ENCODE measurements around the gene KIZ. TPM values are rescaled to one million over a fixed set of nuclear protein-coding genes. Genes with fewer than 3 reads are reported as not detected.
"Not testable (repeated sequence)": the region's sequence is repeated elsewhere in the genome, so short reads cannot be mapped to it uniquely, and the experiment has no call there.

Gene KIZ
- polyA plus RNA-seq, 3 donors = 30.9 to 36.9 (median 33.2) TPM

- DNase-seq (ENCODE audit: low read depth in 3 of 3, low spot score in 2 of 3) = no peak
Observed at GRCh38 chr20:21246161-21246560, 120.3 kb downstream of the KIZ start.

DNA sequence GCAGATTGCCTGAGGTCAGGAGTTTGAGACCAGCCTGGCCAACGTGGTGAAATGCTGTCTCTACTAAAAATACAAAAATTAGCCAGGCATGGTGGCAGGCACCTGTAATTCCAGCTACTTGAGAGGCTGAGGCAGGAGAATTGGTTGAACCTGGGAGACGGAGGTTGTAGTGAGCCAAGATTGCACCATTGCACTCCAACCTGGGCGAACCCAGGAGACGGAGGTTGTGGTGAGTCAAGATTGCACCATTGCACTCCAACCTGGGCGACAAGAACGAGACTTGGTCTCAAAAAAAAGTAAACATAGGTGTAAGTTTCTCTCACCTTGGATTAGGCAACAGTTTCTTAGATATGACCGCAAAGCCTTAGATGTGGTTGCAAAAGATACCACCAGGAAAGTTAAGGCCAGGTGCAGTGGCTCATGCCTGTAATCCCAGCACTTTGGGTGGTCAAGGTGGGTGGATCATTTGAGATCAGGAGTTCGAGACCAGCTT lies 121.8 kb downstream of the KIZ start:
- DNase-seq (ENCODE audit: low read depth in 3 of 3, low spot score in 2 of 3) = not testable (repeated sequence)

- DNase-seq (ENCODE audit: low read depth in 3 of 3, low spot score in 2 of 3) = no peak
Observed at GRCh38 chr20:21251278-21251677, 125.4 kb downstream of the KIZ start.

DNA sequence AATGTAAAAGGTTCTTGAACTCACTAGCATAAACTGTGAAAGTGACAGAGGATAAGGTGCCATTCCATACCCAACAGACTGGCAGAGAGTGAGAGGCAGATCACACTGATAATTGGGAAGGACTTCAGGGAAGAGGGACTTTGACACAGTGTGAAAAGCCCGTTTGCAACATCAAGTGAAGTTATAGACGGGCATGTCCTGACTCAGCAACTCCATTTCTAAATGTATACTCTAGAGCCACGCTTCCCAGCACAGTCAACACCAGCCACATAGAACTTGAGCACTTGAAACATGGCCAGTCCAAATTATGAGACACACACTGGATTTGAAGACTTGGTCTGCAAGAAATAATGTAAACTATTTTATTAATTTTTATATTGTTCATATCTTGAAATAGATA lies 131.3 kb downstream of the KIZ start:
- DNase-seq (ENCODE audit: low read depth in 3 of 3, low spot score in 2 of 3) = no peak

DNA sequence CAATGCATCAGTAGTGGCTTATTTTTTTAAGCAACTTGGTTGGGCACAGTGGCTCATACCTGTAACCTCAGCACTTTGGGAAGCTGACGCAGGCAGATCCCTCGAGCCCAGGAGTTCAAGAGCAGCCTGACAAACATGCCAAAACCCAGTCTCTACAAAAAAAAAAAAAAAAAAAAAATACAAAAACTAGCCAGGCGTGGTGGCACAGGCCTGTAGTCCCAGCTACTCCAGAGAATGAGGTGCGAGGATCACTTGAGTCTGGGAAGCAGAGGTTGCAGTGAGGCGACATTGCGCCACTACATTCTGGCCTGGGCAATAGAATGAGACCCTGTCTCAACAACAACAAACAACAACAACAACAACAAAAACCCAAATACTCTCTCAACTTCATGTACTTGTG lies 132.5 kb downstream of the KIZ start:
- no peak for DNase-seq (ENCODE audit: low read depth in 3 of 3, low spot score in 2 of 3)

DNA sequence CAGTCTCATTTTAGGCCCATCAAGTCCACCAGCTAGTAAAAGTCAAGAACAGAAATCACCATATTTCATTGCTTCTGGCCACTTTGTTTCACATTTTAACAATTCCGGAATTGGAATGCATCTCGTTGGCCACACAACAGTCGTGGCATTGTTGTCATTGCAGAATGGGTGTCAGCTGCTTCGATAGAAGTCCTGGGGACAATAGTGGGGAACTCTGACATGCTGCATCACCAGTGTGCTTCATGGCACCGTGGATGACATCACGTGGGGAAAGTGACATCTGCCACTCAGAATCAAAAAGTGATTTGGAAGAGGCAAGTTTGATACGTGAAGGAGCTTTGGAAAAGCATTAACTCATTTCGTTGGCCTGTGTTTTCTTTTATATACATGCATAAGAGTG lies 133.5 kb downstream of the KIZ start:
- no peak for DNase-seq (ENCODE audit: low read depth in 3 of 3, low spot score in 2 of 3)

- DNase-seq (ENCODE audit: low read depth in 3 of 3, low spot score in 2 of 3) = no peak
Observed at GRCh38 chr20:21262812-21263211, 136.9 kb downstream of the KIZ start.

- no peak for DNase-seq (ENCODE audit: low read depth in 3 of 3, low spot score in 2 of 3)
Observed at GRCh38 chr20:21265261-21266190, 139.6 kb downstream of the KIZ start.

DNA sequence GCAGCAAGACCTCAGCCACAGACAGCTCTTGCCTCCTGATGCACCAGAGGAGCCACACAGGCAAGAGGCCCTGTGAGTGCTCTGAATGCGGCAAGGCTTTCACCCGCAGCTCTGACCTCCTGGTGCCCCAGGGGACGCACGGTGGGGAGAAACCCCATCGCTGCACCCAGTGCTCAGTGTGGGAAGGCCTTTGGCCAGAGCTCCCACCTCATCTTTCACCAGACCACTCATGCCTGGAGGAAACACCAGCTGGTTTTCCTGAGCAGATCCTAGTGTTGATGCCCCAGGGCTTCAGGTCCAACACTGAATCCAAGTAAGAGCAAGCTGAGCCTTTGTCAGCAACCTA lies 140.3 kb downstream of the KIZ start:
- DNase-seq (ENCODE audit: low read depth in 3 of 3, low spot score in 2 of 3) = no peak

DNA sequence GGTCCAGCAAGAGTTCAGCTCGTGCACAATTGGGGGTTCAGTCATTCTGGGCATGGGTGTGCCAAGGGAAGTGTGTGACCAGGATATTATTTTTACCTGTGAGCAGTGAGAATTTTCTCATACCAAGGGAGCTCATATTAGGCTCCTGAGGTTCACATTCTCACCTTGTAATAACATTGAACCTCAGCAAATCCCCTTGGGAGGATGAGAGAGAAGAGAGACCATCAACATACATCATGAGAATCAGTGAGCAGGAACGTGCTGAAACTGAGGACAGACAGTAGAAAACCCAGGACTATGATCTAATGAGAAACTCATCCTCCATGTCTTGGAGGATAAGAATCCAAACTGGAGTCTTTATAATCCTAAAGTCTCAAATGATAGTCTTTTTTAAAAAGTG lies 143.9 kb downstream of the KIZ start:
- DNase-seq (ENCODE audit: low read depth in 3 of 3, low spot score in 2 of 3) = no peak

GRCh38 chr20:21270806-21271205 lies 144.9 kb downstream of the KIZ start:
- no peak for DNase-seq (ENCODE audit: low read depth in 3 of 3, low spot score in 2 of 3)

DNA sequence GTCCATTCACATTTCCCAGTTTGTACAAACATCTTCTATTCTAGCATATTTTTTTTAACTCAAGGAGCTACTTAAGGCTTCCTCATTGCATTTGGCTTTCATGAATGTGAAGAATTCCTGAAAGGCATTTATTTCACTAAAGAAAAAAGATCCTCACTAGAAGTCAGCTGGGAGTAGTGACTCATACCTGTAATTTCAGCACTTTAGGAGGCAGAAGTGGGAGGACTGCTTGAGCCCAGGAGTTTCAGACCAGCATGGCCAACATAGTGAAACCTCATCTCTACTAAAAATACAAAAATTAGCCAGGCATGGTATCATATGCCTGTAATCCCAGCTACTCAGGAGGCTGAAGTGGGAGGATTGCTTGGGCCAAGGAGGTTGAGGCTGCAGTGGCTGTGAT lies 146.4 kb downstream of the KIZ start:
- DNase-seq (ENCODE audit: low read depth in 3 of 3, low spot score in 2 of 3) = no peak

DNA sequence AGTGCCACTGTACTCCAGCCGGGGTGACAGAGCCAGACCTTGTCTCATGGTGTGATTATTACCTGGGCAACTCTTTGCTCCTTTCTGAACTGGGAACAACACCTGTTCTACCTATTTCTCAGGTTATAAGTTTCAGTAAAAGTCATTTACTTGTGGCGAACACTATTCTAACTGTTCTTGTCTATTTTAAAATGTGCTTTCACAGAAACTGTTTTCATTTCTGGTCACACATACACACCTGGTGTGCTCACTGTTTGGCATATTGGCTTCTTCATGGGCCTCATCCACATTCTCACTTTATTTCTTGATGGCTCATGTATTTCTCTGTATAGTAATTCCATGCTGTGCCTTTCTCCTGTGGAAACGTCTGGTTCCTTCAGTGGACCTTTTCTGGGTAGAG lies 146.8 kb downstream of the KIZ start:
- DNase-seq (ENCODE audit: low read depth in 3 of 3, low spot score in 2 of 3) = no peak

GRCh38 chr20:21273755-21274386 lies 148.0 kb downstream of the KIZ start:
- no peak for DNase-seq (ENCODE audit: low read depth in 3 of 3, low spot score in 2 of 3)

- no peak for DNase-seq (ENCODE audit: low read depth in 3 of 3, low spot score in 2 of 3)
Observed at GRCh38 chr20:21278829-21279228, 152.9 kb downstream of the KIZ start.

DNA sequence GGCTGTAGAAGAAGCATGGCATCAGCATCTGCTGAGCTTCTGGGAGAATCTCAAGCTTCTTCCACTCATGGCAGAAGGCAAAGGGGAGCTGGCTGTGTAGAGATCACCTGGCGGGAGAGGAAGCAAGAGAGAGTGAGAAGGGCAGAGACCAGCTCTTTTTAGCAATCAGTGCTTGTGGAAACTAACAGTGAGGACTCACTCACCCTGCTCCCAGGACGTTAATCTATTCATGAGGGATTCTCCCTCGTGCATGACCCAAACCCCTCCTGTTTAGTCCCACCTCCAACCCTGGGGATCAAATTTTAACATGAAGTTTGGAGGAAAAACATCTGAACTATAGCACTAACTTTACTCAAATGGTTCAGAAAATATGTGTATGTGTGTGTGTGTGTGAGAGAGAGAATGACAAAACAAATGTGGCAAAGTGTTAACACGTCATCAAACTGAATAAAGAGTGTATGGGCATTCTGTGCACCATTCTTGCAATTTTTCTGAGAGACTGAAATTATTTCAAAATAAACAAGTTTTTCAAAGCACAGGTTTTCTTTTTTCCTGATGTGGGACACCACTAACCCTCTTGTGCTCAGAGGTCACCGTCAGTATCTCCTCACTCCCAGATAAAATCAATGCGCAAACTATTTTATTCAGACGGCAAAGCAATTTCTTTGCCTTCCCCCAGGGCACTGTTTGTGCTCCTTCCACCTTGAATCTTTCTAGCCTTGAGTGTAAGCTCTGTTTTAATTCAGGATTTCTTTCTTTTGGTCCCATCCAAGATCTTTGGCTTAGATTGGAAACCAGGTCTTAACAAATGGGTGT lies 154.0 kb downstream of the KIZ start:
- DNase-seq (ENCODE audit: low read depth in 3 of 3, low spot score in 2 of 3) = no peak

GRCh38 chr20:21280522-21281016 lies 154.7 kb downstream of the KIZ start:
- no peak for DNase-seq (ENCODE audit: low read depth in 3 of 3, low spot score in 2 of 3)

- DNase-seq (ENCODE audit: low read depth in 3 of 3, low spot score in 2 of 3) = no peak
Observed at GRCh38 chr20:21286775-21287174, 160.9 kb downstream of the KIZ start.

DNA sequence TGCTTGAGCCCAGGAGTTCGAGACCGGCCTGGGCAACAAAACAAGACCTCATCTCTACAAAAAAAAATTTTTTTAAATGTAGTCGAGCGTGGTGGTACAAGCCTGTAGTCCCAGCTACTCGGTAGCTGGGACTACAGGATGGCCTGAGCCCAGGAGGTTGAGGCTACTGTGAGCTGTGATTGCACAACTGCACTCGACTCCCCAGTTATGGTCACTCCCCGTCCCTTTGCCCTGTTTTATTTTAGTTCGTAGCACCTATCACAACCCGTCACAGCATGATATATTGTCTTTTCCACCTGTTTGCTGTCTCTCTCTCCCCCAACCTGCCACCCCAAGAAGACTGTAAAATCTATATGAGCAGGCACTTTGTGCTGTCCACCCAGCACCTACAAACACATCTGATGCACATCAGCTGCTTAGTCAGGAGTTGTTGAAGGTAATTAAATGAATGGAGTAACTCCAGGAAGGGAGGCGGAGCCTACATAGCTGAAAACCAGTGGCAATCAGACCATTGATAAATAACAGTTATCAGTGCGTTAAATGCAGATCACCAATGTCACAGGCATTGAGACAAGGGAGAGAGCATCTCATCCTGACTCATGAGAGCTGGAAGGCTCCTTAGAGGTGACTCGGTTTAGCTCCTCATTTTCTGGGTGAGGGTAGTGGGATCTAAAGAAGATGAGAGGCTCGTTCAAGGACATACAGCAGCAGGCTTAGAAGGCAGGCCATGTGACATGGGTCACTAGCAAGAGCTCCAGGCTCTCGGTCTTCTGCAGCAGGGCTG lies 162.9 kb downstream of the KIZ start:
- DNase-seq (ENCODE audit: low read depth in 3 of 3, low spot score in 2 of 3) = no peak

DNA sequence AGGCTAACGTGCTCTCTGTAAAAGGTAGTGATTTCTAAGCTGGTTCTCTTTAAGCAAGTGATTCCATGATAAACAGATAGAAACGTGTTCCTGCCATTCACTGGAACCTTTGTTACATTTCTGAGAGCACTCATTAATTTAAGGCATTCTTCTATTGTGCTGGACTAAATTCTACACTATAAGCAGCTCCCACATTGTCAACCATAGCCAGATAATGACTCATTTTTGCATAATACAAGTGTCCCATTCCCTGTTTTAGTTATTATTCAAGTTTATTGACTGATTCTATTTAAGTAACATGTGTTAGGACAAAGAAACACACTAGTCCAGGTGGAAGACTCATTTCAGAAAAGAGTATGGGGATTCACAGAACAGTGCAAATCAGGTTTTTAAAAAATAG lies 163.8 kb downstream of the KIZ start:
- DNase-seq (ENCODE audit: low read depth in 3 of 3, low spot score in 2 of 3) = no peak

Measured in right renal cortex interstitium (tissue), 3 donors.